ENCODE measurements around the gene FAM193B. TPM values are rescaled to one million over a fixed set of nuclear protein-coding genes. Genes with fewer than 3 reads are reported as not detected.

The FAM193B gene
- polyA plus RNA-seq, 2 of the 4 experiments (the other 2 are of a cell fraction), result 19.4 to 28.9 TPM

GRCh38 chr5:177483994-177484901 is 70.1 kb downstream of the FAM193B start:
- no peak overlapping the region for H3K27ac ChIP-seq
- H3K4me2 ChIP-seq, result no peak overlapping the region
- ChIA-PET POLR2A (interaction anchor here (1.3 kb wide), 1 partner anchor 12 kb away, joined by 3 read pairs; no protein-coding TSS in a partner anchor), CTCF (interaction anchor here (0.8 to 19.7 kb wide), 4 partner anchors 7 to 28 kb away, joined by 3 to 241 read pairs (median 114); no protein-coding TSS in a partner anchor)
- H3K4me1 ChIP-seq, result no peaks in the 10 kb centered on the region; the same call in 2 of the 3 replicates
- no peak for DNase-seq (ENCODE audit: low read depth in 1 of 2, low spot score in 1 of 2)
- FAIRE-seq, result no peak
- 91% methylated on average over 21 of the region's 22 CpGs for WGBS (ENCODE audit: missing lambda C conversion rate)
- ATAC-seq, result peak in 1 of 2 experiments; percentile 4; a peak in 3 of 6 replicates
- no peak overlapping the region for H3K4me3 ChIP-seq
- TF ChIP-seq NFE2L2 (conservative IDR thresholded peaks at IDR 0.05; ENCODE audit: low read length), result no peak
- 0 out of 5 replicates have a peak, but pooled peaks of 1 of the 2 experiments have one; percentile 7 for TF ChIP-seq JUN (IDR thresholded peaks at IDR 0.05)
- TF ChIP-seq ESRRA (IDR thresholded peaks at IDR 0.05; ENCODE audit: borderline replicate concordance, low read length), result no peak
- TF ChIP-seq PBX3 (IDR thresholded peaks at IDR 0.05), result peak; percentile 63; the same call in 1 of the 2 replicates
- no peak for TF ChIP-seq GATA3 (IDR thresholded peaks at IDR 0.05; ENCODE audit: borderline replicate concordance)
- no peaks in the 10 kb centered on the region for H3K9me3 ChIP-seq

GRCh38 chr5:177483042-177483441 is 71.3 kb downstream of the FAM193B start:
- FAIRE-seq (no peak), DNase-seq (ENCODE audit: low read depth in 1 of 2, low spot score in 1 of 2) (no peak), ATAC-seq (no peak)
- 96% methylated on average over 9 of the region's 9 CpGs for WGBS (ENCODE audit: missing lambda C conversion rate)
- Histone ChIP-seq H3K9me3 (no peaks in the 10 kb centered on the region), H3K27ac (no peak overlapping the region), H3K4me3 (no peak overlapping the region), H3K4me2 (no peak overlapping the region), H3K4me1 (peaks cover 6% of the 10 kb centered on the region; the same call in 1 of the 3 replicates)
- CTCF ChIA-PET, result interaction anchor here (18.8 to 19.7 kb wide), 2 partner anchors 8 to 27 kb away, joined by 220 to 241 read pairs; no protein-coding TSS in a partner anchor
- no peak for TF ChIP-seq BHLHE40 (IDR thresholded peaks at IDR 0.05; ENCODE audit: low read depth, low read length)
- TF ChIP-seq JUN (IDR thresholded peaks at IDR 0.05), result no peak
- no peak for TF ChIP-seq KDM1A (IDR thresholded peaks at IDR 0.05; ENCODE audit: low read depth)
- no peak for TF ChIP-seq RAD21 (conservative IDR thresholded peaks at IDR 0.05 in 1 of 2, IDR thresholded peaks at IDR 0.05 in 1 of 2)
- no peak for TF ChIP-seq NFE2L2 (conservative IDR thresholded peaks at IDR 0.05; ENCODE audit: low read length)
- no peak for TF ChIP-seq ATOH8 (CRISPR knock-in tag; IDR thresholded peaks at IDR 0.05; ENCODE audit: low read depth)
- no peak for TF ChIP-seq TP53 (CRISPR knock-in tag; IDR thresholded peaks at IDR 0.05)
- no peak for TF ChIP-seq EHF (CRISPR knock-in tag; IDR thresholded peaks at IDR 0.05)
- TF ChIP-seq E2F6 (IDR thresholded peaks at IDR 0.05; ENCODE audit: borderline replicate concordance, low read depth), result no peak
- no peak for TF ChIP-seq ZC3H11A (IDR thresholded peaks at IDR 0.05)
- POLR2A ChIA-PET, result no interaction called here

- 86% methylated on average over 10 of the region's 10 CpGs for WGBS (ENCODE audit: missing lambda C conversion rate)
- peak in 1 of 2 experiments; percentile 7; a peak in 2 of 6 replicates for ATAC-seq
- ChIA-PET CTCF (interaction anchor here (18.8 to 19.7 kb wide), 2 partner anchors 9 to 26 kb away, joined by 220 to 241 read pairs; no protein-coding TSS in a partner anchor), POLR2A (no interaction called here)
- DNase-seq (ENCODE audit: low read depth in 1 of 2, low spot score in 1 of 2), result no peak
- FAIRE-seq, result no peak
- H3K4me2 ChIP-seq, result no peak overlapping the region
- H3K4me1 ChIP-seq, result peaks cover 6% of the 10 kb centered on the region; the same call in 1 of the 3 replicates
- H3K4me3 ChIP-seq, result no peak overlapping the region
- no peak for TF ChIP-seq KDM5A (IDR thresholded peaks at IDR 0.05)
- no peak for TF ChIP-seq CBX8 (IDR thresholded peaks at IDR 0.05)
- TF ChIP-seq REST (IDR thresholded peaks at IDR 0.05), result no peak
- TF ChIP-seq TFCP2L1 (CRISPR knock-in tag; IDR thresholded peaks at IDR 0.05), result no peak
- TF ChIP-seq PHF8 (IDR thresholded peaks at IDR 0.05; ENCODE audit: borderline replicate concordance, low read depth), result no peak
- no peak for TF ChIP-seq BCL3 (IDR thresholded peaks at IDR 0.05)
- TF ChIP-seq E2F6 (IDR thresholded peaks at IDR 0.05; ENCODE audit: borderline replicate concordance, low read depth), result no peak
- TF ChIP-seq CBX2 (IDR thresholded peaks at IDR 0.05; ENCODE audit: borderline replicate concordance, low read depth), result no peak
- no peak for TF ChIP-seq SREBF2 (IDR thresholded peaks at IDR 0.05)
- H3K9me3 ChIP-seq, result no peaks in the 10 kb centered on the region
- no peak overlapping the region for H3K27ac ChIP-seq
Observed at GRCh38 chr5:177482359-177482795, 72.0 kb downstream of the FAM193B start.

All from A549 (cell line).